A673 (cell line): Measurements from ENCODE around the gene SLC25A47. TPM values are rescaled to one million over a fixed set of nuclear protein-coding genes. Genes with fewer than 3 reads are reported as not detected.

ENCODE experiments used
- BruUV-seq: library from RNA; stranded (reverse); fragments of 400-500 nt; replicated peaks from 2 replicates; lab custom pipeline; 2021; lab: Mats Ljungman, UMichigan
- CTCF ChIA-PET: fragments of 300-600 bp; sonication (Branson Sonifier 250); formaldehyde crosslinking; loops from one replicate; lab custom pipeline; 2022; ENCODE audit warnings: antibody characterized with exemption; lab: Charles Lee
- POLR2A ChIA-PET: fragments of 300-600 bp; sonication (Branson Sonifier 250); formaldehyde crosslinking; loops from one replicate; lab custom pipeline; 2022; ENCODE audit warnings: antibody characterized with exemption; ENCODE audit not compliant: low non-redundant PET; lab: Charles Lee
- DNase-seq: peaks from one replicate; pipeline ENCODE4 v3.0.0-alpha.2; 2015; ENCODE audit warnings: low spot score
- H3K27ac ChIP-seq: fragments of 200-600 bp; sonication (generic); 2 replicates; pipeline ENCODE4 v1.5.1; 2016; ENCODE audit warnings: mixed run types, low read depth, mild to moderate bottlenecking, mixed read lengths, antibody characterized with exemption, low read length; ENCODE audit not compliant: poor library complexity, severe bottlenecking
- H3K27me3 ChIP-seq: fragments of 200-600 bp; sonication (generic); replicated peaks from 2 replicates; pipeline ENCODE4 v1.6.1; 2017; ENCODE audit warnings: mixed run types, low read depth, mild to moderate bottlenecking, mixed read lengths, antibody characterized with exemption, low read length; ENCODE audit not compliant: insufficient read depth, poor library complexity
- H3K36me3 ChIP-seq: fragments of 200-600 bp; sonication (generic); 2 replicates; pipeline ENCODE4 v1.6.1; 2016; ENCODE audit warnings: mixed run types, mild to moderate bottlenecking, mixed read lengths, antibody characterized with exemption, low read length; ENCODE audit not compliant: insufficient read depth, poor library complexity, severe bottlenecking
- H3K4me1 ChIP-seq: fragments of 200-600 bp; sonication (generic); 2 replicates; pipeline ENCODE4 v1.6.1; 2017; ENCODE audit warnings: mixed run types, mild to moderate bottlenecking, mixed read lengths, antibody characterized with exemption, low read length; ENCODE audit not compliant: insufficient read depth, poor library complexity, severe bottlenecking
- H3K4me3 ChIP-seq: fragments of 200-600 bp; sonication (generic); 2 replicates; pipeline ENCODE4 v1.5.1; 2016; ENCODE audit warnings: low read depth, mixed run types, mild to moderate bottlenecking, mixed read lengths, low read length; ENCODE audit not compliant: poor library complexity, severe bottlenecking
- H3K9me3 ChIP-seq: fragments of 200-600 bp; sonication (generic); 2 replicates; pipeline ENCODE4 v1.6.1; 2016; ENCODE audit warnings: mixed run types, low read depth, mild to moderate bottlenecking, mixed read lengths, antibody characterized with exemption, low read length; ENCODE audit not compliant: poor library complexity, severe bottlenecking
- EZH2 ChIP-seq: fragments of 200-600 bp; sonication (generic); IDR thresholded peaks from 2 replicates; pipeline ENCODE4 v1.6.1; 2017; ENCODE audit warnings: borderline replicate concordance, low read depth, mild to moderate bottlenecking, mixed read lengths, antibody characterized with exemption, low read length; ENCODE audit not compliant: poor library complexity, severe bottlenecking
- intact Hi-C: fragments of 100-400 bp; cut with micrococcal nuclease; formaldehyde crosslinking; loops from one replicate; pipeline ENCODE4 v1.10.0; 2022; ENCODE audit not compliant: unreplicated experiment
- total RNA-seq: library from RNA; stranded (reverse); gene quantifications from 2 replicates; pipeline ENCODE4 v1.2.3, GENCODE V29; 2021
- TF ChIP-seq, protein P1 (sequence below): fragments of 300-800, 200-600 bp; sonication (generic); conservative IDR thresholded peaks from 2 replicates; pipeline ENCODE4 v1.5.1; 2017; ENCODE audit warnings: low read depth, mild to moderate bottlenecking, antibody characterized with exemption, low read length, moderate library complexity, mixed read lengths

Gene SLC25A47
- total RNA-seq, 1 experiment from 2014 or later, result not detected

- BruUV-seq, result no TSS peak
- no peaks in the 10 kb centered on the region for H3K27me3 ChIP-seq
- peak overlapping the region; percentile 83 for H3K4me3 ChIP-seq
- peak overlapping the region; percentile 10 for H3K27ac ChIP-seq
- peaks cover 3% of the 10 kb centered on the region for H3K4me1 ChIP-seq
- ChIA-PET CTCF (interaction anchor here (1.0 kb wide), 1 partner anchor 12 kb away, joined by 3 read pairs; no protein-coding TSS in a partner anchor), POLR2A (interaction anchor here (0.6 kb wide), 1 partner anchor 405 kb away, joined by 5 read pairs; no protein-coding TSS in a partner anchor)
- intact Hi-C loops, result no loop called here
- no peak for DNase-seq
- TF ChIP-seq EZH2, result no peak
- TF ChIP-seq, protein P1, sequence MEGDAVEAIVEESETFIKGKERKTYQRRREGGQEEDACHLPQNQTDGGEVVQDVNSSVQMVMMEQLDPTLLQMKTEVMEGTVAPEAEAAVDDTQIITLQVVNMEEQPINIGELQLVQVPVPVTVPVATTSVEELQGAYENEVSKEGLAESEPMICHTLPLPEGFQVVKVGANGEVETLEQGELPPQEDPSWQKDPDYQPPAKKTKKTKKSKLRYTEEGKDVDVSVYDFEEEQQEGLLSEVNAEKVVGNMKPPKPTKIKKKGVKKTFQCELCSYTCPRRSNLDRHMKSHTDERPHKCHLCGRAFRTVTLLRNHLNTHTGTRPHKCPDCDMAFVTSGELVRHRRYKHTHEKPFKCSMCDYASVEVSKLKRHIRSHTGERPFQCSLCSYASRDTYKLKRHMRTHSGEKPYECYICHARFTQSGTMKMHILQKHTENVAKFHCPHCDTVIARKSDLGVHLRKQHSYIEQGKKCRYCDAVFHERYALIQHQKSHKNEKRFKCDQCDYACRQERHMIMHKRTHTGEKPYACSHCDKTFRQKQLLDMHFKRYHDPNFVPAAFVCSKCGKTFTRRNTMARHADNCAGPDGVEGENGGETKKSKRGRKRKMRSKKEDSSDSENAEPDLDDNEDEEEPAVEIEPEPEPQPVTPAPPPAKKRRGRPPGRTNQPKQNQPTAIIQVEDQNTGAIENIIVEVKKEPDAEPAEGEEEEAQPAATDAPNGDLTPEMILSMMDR, result no peak
- no peaks in the 10 kb centered on the region for H3K9me3 ChIP-seq
- H3K36me3 ChIP-seq, result peaks cover 7% of the 10 kb centered on the region
Measured at GRCh38 chr14:100283984-100284881, 38.9 kb upstream of the SLC25A47 start.

- ChIA-PET POLR2A (no interaction called here), CTCF (interaction anchor here (0.7 to 1.2 kb wide), 3 partner anchors 10 to 546 kb away, joined by 3 to 7 read pairs (median 3); no protein-coding TSS in a partner anchor)
- TF ChIP-seq, protein P1, result peak; percentile 81
- TF ChIP-seq EZH2, result no peak
- intact Hi-C loops, result no loop called here
- Histone ChIP-seq H3K27me3 (no peaks in the 10 kb centered on the region), H3K9me3 (no peaks in the 10 kb centered on the region), H3K4me1 (peaks cover 3% of the 10 kb centered on the region), H3K36me3 (peaks cover 7% of the 10 kb centered on the region), H3K4me3 (peak overlapping the region; percentile 83), H3K27ac (peak overlapping the region; percentile 94)
- DNase-seq, result peak; percentile 79
- BruUV-seq, result no TSS peak
Measured at GRCh38 chr14:100285021-100285912, 37.9 kb upstream of the SLC25A47 start.

DNA sequence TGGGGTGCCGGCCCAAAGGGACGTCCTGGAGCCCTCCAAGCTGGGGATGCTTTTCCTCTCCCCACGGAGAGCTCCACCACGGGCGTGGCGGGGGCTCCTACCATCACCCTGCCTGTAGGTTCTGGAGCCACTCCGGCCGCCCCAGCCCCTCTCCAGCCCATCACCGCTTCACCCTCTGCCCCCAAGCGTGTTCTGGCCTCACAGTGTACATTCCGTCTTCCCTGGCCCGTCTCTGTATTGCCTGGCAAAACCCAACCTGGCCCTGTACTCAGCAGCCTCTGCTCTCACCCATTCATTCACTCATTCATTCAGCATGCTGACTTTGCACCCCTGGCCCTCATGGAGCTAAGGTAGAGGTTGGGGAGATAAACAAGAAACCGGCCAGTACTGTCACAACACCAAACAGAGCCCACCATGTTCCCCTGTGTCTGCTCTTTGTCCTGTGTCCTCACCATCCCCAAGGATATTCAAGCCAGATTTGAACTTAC, 37.2 kb upstream of the SLC25A47 start:
- no peak for DNase-seq
- CTCF ChIA-PET, result interaction anchor here (0.7 to 1.2 kb wide), 2 partner anchors 9 to 546 kb away, joined by 3 to 7 read pairs; no protein-coding TSS in a partner anchor
- no peaks in the 10 kb centered on the region for H3K9me3 ChIP-seq
- TF ChIP-seq, protein P1, result no peak
- no peak for TF ChIP-seq EZH2
- peak overlapping the region; percentile 94 for H3K27ac ChIP-seq
- H3K4me3 ChIP-seq, result peak overlapping the region; percentile 83
- H3K36me3 ChIP-seq, result peaks cover 7% of the 10 kb centered on the region
- H3K27me3 ChIP-seq, result no peaks in the 10 kb centered on the region
- no TSS peak for BruUV-seq
- POLR2A ChIA-PET, result no interaction called here
- intact Hi-C loops, result no loop called here
- H3K4me1 ChIP-seq, result peaks cover 3% of the 10 kb centered on the region
